Fibroblast of gingiva (primary cell): ENCODE results near the gene FRAS1.
"Not testable (repeated sequence)": the region's sequence is repeated elsewhere in the genome, so short reads cannot be mapped to it uniquely, and the experiment has no call there.

ENCODE experiments used
- DNase-seq: peaks from one replicate; pipeline ENCODE4 v3.0.0-alpha.2; 2011; ENCODE audit warnings: low read depth

FRAS1 gene

GRCh38 chr4:78292341-78292740, 235.2 kb downstream of the FRAS1 start:
- no peak for DNase-seq

- no peak for DNase-seq
Observed at GRCh38 chr4:78292856-78293255, 235.7 kb downstream of the FRAS1 start.

- DNase-seq = peak; percentile 64
Observed at GRCh38 chr4:78293348-78293747, 236.2 kb downstream of the FRAS1 start.

GRCh38 chr4:78293821-78294301, 236.7 kb downstream of the FRAS1 start:
- DNase-seq = peak; percentile 77

GRCh38 chr4:78296261-78296660, 239.1 kb downstream of the FRAS1 start:
- no peak for DNase-seq

GRCh38 chr4:78297116-78297800, 240.1 kb downstream of the FRAS1 start:
- DNase-seq = peak; percentile 80

GRCh38 chr4:78298618-78299017, 241.5 kb downstream of the FRAS1 start:
- DNase-seq = no peak

- peak; percentile 63 for DNase-seq
Observed at GRCh38 chr4:78299565-78299972, 242.4 kb downstream of the FRAS1 start.

- DNase-seq = not testable (repeated sequence)
Observed at GRCh38 chr4:78307263-78307662, 250.1 kb downstream of the FRAS1 start.

- no peak for DNase-seq
Observed at GRCh38 chr4:78308517-78308916, 251.4 kb downstream of the FRAS1 start.

- no peak for DNase-seq
Observed at GRCh38 chr4:78309352-78309751, 252.2 kb downstream of the FRAS1 start.

GRCh38 chr4:78310007-78310739, 253.1 kb downstream of the FRAS1 start:
- DNase-seq = peak; percentile 54

- DNase-seq = no peak
Observed at GRCh38 chr4:78310740-78311115, 253.6 kb downstream of the FRAS1 start.

GRCh38 chr4:78311306-78311705, 254.2 kb downstream of the FRAS1 start:
- DNase-seq = no peak

- DNase-seq = peak; percentile 34
Observed at GRCh38 chr4:78312989-78313753, 256.0 kb downstream of the FRAS1 start.

GRCh38 chr4:78313754-78314120, 256.6 kb downstream of the FRAS1 start:
- DNase-seq = no peak

GRCh38 chr4:78318126-78318525, 261.0 kb downstream of the FRAS1 start:
- no peak for DNase-seq

- no peak for DNase-seq
Observed at GRCh38 chr4:78320349-78320935, 263.3 kb downstream of the FRAS1 start.

- DNase-seq = no peak
Observed at GRCh38 chr4:78322032-78322431, 264.9 kb downstream of the FRAS1 start.

- no peak for DNase-seq
Observed at GRCh38 chr4:78323439-78323838, 266.3 kb downstream of the FRAS1 start.

- DNase-seq = no peak
Observed at GRCh38 chr4:78324625-78325024, 267.5 kb downstream of the FRAS1 start.
